NCI-H774 (cell line): Measurements from ENCODE around the gene PSMB7.

Experiments used
- DNase-seq: peaks from one replicate; lab custom pipeline; 2025; lab: John Stamatoyannopoulos, UW

The PSMB7 gene

GRCh38 chr9:124345063-124345462, 70.2 kb downstream of the PSMB7 start:
- DNase-seq, result no peak

GRCh38 chr9:124344291-124345050, 70.8 kb downstream of the PSMB7 start:
- DNase-seq, result no peak

- DNase-seq, result no peak
These were observed 71.5 kb downstream of the PSMB7 start for GRCh38 chr9:124343533-124344290.

GRCh38 chr9:124342776-124343485, 72.3 kb downstream of the PSMB7 start:
- DNase-seq, result no peak

GRCh38 chr9:124342402-124342775, 72.9 kb downstream of the PSMB7 start:
- DNase-seq, result no peak

- no peak for DNase-seq
These were observed 73.6 kb downstream of the PSMB7 start for GRCh38 chr9:124341455-124342170.

GRCh38 chr9:124340219-124341069, 74.8 kb downstream of the PSMB7 start:
- DNase-seq, result no peak

- DNase-seq, result no peak
These were observed 75.6 kb downstream of the PSMB7 start for GRCh38 chr9:124339603-124340146.

GRCh38 chr9:124337562-124337961, 77.7 kb downstream of the PSMB7 start:
- DNase-seq, result no peak

GRCh38 chr9:124335320-124335707, 79.9 kb downstream of the PSMB7 start:
- no peak for DNase-seq

- DNase-seq, result no peak
These were observed 80.5 kb downstream of the PSMB7 start for GRCh38 chr9:124334568-124335319.

- no peak for DNase-seq
These were observed 82.1 kb downstream of the PSMB7 start for GRCh38 chr9:124333203-124333579.

GRCh38 chr9:124332361-124333202, 82.7 kb downstream of the PSMB7 start:
- DNase-seq, result no peak

GRCh38 chr9:124331580-124331979, 83.7 kb downstream of the PSMB7 start:
- DNase-seq, result no peak

- DNase-seq, result no peak
These were observed 85.1 kb downstream of the PSMB7 start for GRCh38 chr9:124330011-124330697.

GRCh38 chr9:124329206-124329792, 85.9 kb downstream of the PSMB7 start:
- no peak for DNase-seq

- no peak for DNase-seq
These were observed 87.0 kb downstream of the PSMB7 start for GRCh38 chr9:124328285-124328684.

GRCh38 chr9:124327491-124327890, 87.8 kb downstream of the PSMB7 start:
- no peak for DNase-seq
